H9 (cell line): Measurements from ENCODE around the gene KIRREL3. TPM values are rescaled to one million over a fixed set of nuclear protein-coding genes. Genes with fewer than 3 reads are reported as not detected.

Source experiments
- DNase-seq: peaks from one replicate; pipeline ENCODE4 v3.0.0-alpha.2; 2017
- H2AFZ ChIP-seq: one replicate; pipeline ENCODE4 v1.6.1; 2013; ENCODE audit warnings: mild to moderate bottlenecking, low read length, control low read depth, moderate library complexity
- H2AK5ac ChIP-seq: 2 replicates; pipeline ENCODE4 v1.6.1; 2013; ENCODE audit warnings: low read length, control low read depth, mixed read lengths; ENCODE audit not compliant: insufficient read length
- H2BK120ac ChIP-seq: one replicate; pipeline ENCODE4 v1.6.1; 2013; ENCODE audit warnings: low read depth, mild to moderate bottlenecking, low read length, control low read depth, inconsistent platforms; ENCODE audit not compliant: poor library complexity, severe bottlenecking
- H2BK12ac ChIP-seq: 2 replicates; pipeline ENCODE4 v1.6.1; 2013; ENCODE audit warnings: low read length, control low read depth, mixed read lengths, low read depth; ENCODE audit not compliant: insufficient read length
- H2BK15ac ChIP-seq: 2 replicates; pipeline ENCODE4 v1.6.1; 2013; ENCODE audit warnings: low read depth, low read length, control low read depth
- H2BK20ac ChIP-seq: one replicate; pipeline ENCODE4 v1.6.1; 2013; ENCODE audit warnings: low read depth, mild to moderate bottlenecking, low read length, control low read depth, inconsistent platforms; ENCODE audit not compliant: poor library complexity, severe bottlenecking
- H2BK5ac ChIP-seq: 2 replicates; pipeline ENCODE4 v1.6.1; 2013; ENCODE audit warnings: low read length, control low read depth, mixed read lengths; ENCODE audit not compliant: insufficient read length
- H3K14ac ChIP-seq: 2 replicates; pipeline ENCODE4 v1.6.1; 2013; ENCODE audit warnings: low read length, control low read depth; ENCODE audit not compliant: insufficient read depth
- H3K18ac ChIP-seq: 2 replicates; pipeline ENCODE4 v1.6.1; 2013; ENCODE audit warnings: low read depth, mild to moderate bottlenecking, mixed read lengths, low read length, control low read depth; ENCODE audit not compliant: insufficient read length
- H3K23ac ChIP-seq: 2 replicates; pipeline ENCODE4 v1.6.1; 2013; ENCODE audit warnings: low read length, control low read depth, mixed read lengths, low read depth; ENCODE audit not compliant: insufficient read length
- H3K23me2 ChIP-seq: 2 replicates; pipeline ENCODE4 v1.6.1; 2013; ENCODE audit warnings: low read depth, mild to moderate bottlenecking, mixed read lengths, low read length, control low read depth; ENCODE audit not compliant: insufficient read length, poor library complexity, severe bottlenecking
- H3K27ac ChIP-seq: 2 replicates; pipeline ENCODE4 v1.5.1; 2013; ENCODE audit warnings: low read length, control low read depth, mixed read lengths, low read depth; ENCODE audit not compliant: insufficient read length
- H3K27me3 ChIP-seq: 2 replicates; pipeline ENCODE4 v1.6.1; 2013; ENCODE audit warnings: low read length, control low read depth, inconsistent platforms; ENCODE audit not compliant: insufficient read depth
- H3K4ac ChIP-seq: 2 replicates; pipeline ENCODE4 v1.6.1; 2013; ENCODE audit warnings: low read depth, mild to moderate bottlenecking, control low read depth, inconsistent platforms, low read length, moderate library complexity
- H3K4me1 ChIP-seq: 2 replicates; pipeline ENCODE4 v1.6.1; 2013; ENCODE audit warnings: low read length, control low read depth, inconsistent platforms; ENCODE audit not compliant: insufficient read depth
- H3K4me2 ChIP-seq: 2 replicates; pipeline ENCODE4 v1.6.1; 2013; ENCODE audit warnings: low read length, control low read depth, mixed read lengths; ENCODE audit not compliant: insufficient read length, insufficient read depth
- H3K56ac ChIP-seq: 2 replicates; pipeline ENCODE4 v1.6.1; 2013; ENCODE audit warnings: low read depth, mild to moderate bottlenecking, mixed read lengths, low read length, control low read depth; ENCODE audit not compliant: insufficient read length
- H3K79me1 ChIP-seq: 2 replicates; pipeline ENCODE4 v1.6.1; 2013; ENCODE audit warnings: low read depth, mild to moderate bottlenecking, moderate library complexity, low read length, control low read depth, inconsistent platforms; ENCODE audit not compliant: insufficient read depth, poor library complexity, severe bottlenecking
- H3K79me2 ChIP-seq: 2 replicates; pipeline ENCODE4 v1.6.1; 2013; ENCODE audit warnings: low read length, control low read depth, inconsistent platforms; ENCODE audit not compliant: insufficient read depth
- H3K9ac ChIP-seq: 2 replicates; pipeline ENCODE4 v1.6.1; 2013; ENCODE audit warnings: low read length, control low read depth, mixed read lengths; ENCODE audit not compliant: insufficient read length; ENCODE audit errors: extremely low read depth
- H3K9me3 ChIP-seq: one replicate; pipeline ENCODE4 v1.6.1; 2013; ENCODE audit warnings: low read depth, low read length, inconsistent platforms; ENCODE audit not compliant: control insufficient read depth
- H3T11ph ChIP-seq: one replicate; pipeline ENCODE4 v1.6.1; 2013; ENCODE audit warnings: mild to moderate bottlenecking, low read length, control low read depth, inconsistent platforms
- H4K20me1 ChIP-seq: one replicate; pipeline ENCODE4 v1.6.1; 2013; ENCODE audit not compliant: control insufficient read depth, insufficient read length, insufficient read depth
- H4K5ac ChIP-seq: 2 replicates; pipeline ENCODE4 v1.6.1; 2013; ENCODE audit warnings: low read depth, mild to moderate bottlenecking, mixed read lengths, low read length, control low read depth; ENCODE audit not compliant: insufficient read length
- H4K8ac ChIP-seq: replicated peaks from 2 replicates; pipeline ENCODE4 v1.6.1; 2013; ENCODE audit warnings: low read length, control low read depth, mixed read lengths, low read depth; ENCODE audit not compliant: insufficient read length
- H4K91ac ChIP-seq: 2 replicates; pipeline ENCODE4 v1.6.1; 2013; ENCODE audit warnings: low read depth, mild to moderate bottlenecking, moderate library complexity, mixed read lengths, low read length, control low read depth; ENCODE audit not compliant: insufficient read length
- H3K27ac Mint-ChIP-seq, 3 experiments: 2 replicates in 2 of 3; 3 replicates in 1 of 3; pipeline ENCODE4 v1.8.0; 2020 to 2021; ENCODE audit warnings: mixed read lengths in 3 of 3, mild to moderate bottlenecking in 1 of 3, moderate library complexity in 1 of 3
- H3K27me3 Mint-ChIP-seq: 2 replicates; pipeline ENCODE4 v1.8.0; 2021; ENCODE audit warnings: low read depth, mild to moderate bottlenecking, moderate library complexity, mixed read lengths
- H3K36me3 Mint-ChIP-seq, 3 experiments: 2 replicates in 2 of 3; 3 replicates in 1 of 3; pipeline ENCODE4 v1.8.0; 2020 to 2021; ENCODE audit warnings: low read depth in 3 of 3, mixed read lengths in 3 of 3; ENCODE audit not compliant: insufficient read depth in 1 of 3
- H3K4me1 Mint-ChIP-seq, 2 experiments: 2 replicates each; pipeline ENCODE4 v1.8.0; 2020; ENCODE audit warnings: mixed read lengths in 2 of 2
- H3K4me3 Mint-ChIP-seq, 2 experiments: 2 replicates in 1 of 2; 3 replicates in 1 of 2; pipeline ENCODE4 v1.8.0; 2020 to 2021; ENCODE audit warnings: mild to moderate bottlenecking in 2 of 2, mixed read lengths in 2 of 2, moderate library complexity in 1 of 2
- H3K9me3 Mint-ChIP-seq, 2 experiments: 2 replicates in 1 of 2; 3 replicates in 1 of 2; pipeline ENCODE4 v1.8.0; 2020; ENCODE audit warnings: mild to moderate bottlenecking in 2 of 2, mixed read lengths in 2 of 2, moderate library complexity in 1 of 2
- WGBS: extraction: QIAGEN DNeasy Blood & Tissue Kit; methylation state at CpG from one replicate; pipeline ENCODE4 v1.1.7; 2013; ENCODE audit warnings: missing lambda C conversion rate, low lambda C conversion rate, mixed read lengths; ENCODE audit not compliant: insufficient read length; ENCODE audit errors: extremely low coverage; 5-methylcytosine and 5-hydroxymethylcytosine counted together
- total RNA-seq: library from RNA; stranded (reverse); gene quantifications from 2 replicates; pipeline ENCODE4 v1.2.1, GENCODE V29; 2021
- TF ChIP-seq, protein P1 (sequence below): fragments of 200-600 bp; sonication (generic); conservative IDR thresholded peaks from 3 replicates; pipeline ENCODE4 v1.8.0; 2021; ENCODE audit warnings: antibody characterized with exemption, mild to moderate bottlenecking

KIRREL3 gene
- total RNA-seq, 1 experiment from 2014 or later = 0.17 TPM

DNA sequence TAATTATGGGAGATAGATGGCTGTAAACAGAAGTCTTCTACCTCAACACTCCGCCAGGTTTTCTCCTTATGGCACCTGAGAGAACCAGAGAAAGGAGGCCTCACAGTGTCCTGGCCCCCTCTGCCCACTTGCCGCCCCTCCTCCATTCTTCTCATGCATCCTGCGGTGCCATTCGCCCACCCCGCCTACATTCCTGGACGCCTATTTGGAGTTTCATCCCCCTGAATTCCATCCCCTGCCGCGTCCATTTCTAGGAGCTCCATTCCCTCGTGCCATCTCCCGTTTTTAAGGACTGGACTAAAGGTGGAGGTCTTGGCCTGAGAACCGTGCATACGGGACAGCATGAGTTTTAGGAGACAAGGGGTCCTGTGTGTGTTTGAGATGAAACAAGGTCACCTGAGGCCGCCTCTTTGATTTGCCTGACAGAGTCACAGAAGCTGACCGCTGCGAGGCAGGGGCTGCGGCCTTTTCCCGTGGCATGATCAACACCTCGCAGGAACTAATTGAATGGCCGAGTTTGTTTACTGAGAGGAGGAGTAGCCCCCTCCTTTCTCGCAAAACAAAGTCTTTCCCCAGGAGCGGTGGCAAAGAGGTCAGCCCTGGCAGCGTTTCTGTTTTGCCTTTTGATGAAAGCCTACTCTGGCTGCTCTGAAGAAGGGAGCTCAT lies 398.9 kb downstream of the KIRREL3 start:
- Mint-ChIP-seq H3K36me3 (peaks cover 0 to 3% (median 0%) of the 10 kb centered on the region in 3 experiments; a peak in 3 of 7 replicates), H3K4me1 (peaks cover 33 to 55% of the 10 kb centered on the region in 2 experiments), H3K27ac (peak overlapping the region; percentile 57 to 92 (median 74); a peak in 4 of 7 replicates), H3K27me3 (peaks cover 52% of the 10 kb centered on the region), H3K9me3 (peaks cover 2 to 5% of the 10 kb centered on the region in 2 experiments; a peak in 3 of 5 replicates), H3K4me3 (peak overlapping the region in 1 of 2 experiments; percentile 30; a peak in 3 of 5 replicates)
- Histone ChIP-seq H4K20me1 (no peaks in the 10 kb centered on the region), H2BK120ac (no peak overlapping the region), H3K56ac (no peak overlapping the region), H4K91ac (no peak overlapping the region), H2AFZ (no peak overlapping the region), H3K23me2 (peaks cover 3% of the 10 kb centered on the region), H2AK5ac (no peak overlapping the region), H3K9me3 (no peaks in the 10 kb centered on the region), H3K79me2 (no peaks in the 10 kb centered on the region), H2BK20ac (no peak overlapping the region), H2BK12ac (no peak overlapping the region), H3K18ac (no peak overlapping the region), H3K9ac (no peak overlapping the region), H3T11ph (no peak overlapping the region), H4K5ac (no peak overlapping the region), H3K4me2 (no peak overlapping the region), H2BK5ac (no peak overlapping the region), H3K4me1 (peaks cover 4% of the 10 kb centered on the region; the same call in 1 of the 2 replicates), H3K27ac (no peak overlapping the region), H3K27me3 (no peaks in the 10 kb centered on the region), H4K8ac (no peak overlapping the region), H3K4ac (no peak overlapping the region), H3K14ac (no peak overlapping the region), H3K79me1 (no peaks in the 10 kb centered on the region), H3K23ac (no peak overlapping the region), H2BK15ac (no peak overlapping the region)
- no peak for DNase-seq
- no CpG with 5 or more reads among the region's 22 CpGs for WGBS
- TF ChIP-seq, protein P1, sequence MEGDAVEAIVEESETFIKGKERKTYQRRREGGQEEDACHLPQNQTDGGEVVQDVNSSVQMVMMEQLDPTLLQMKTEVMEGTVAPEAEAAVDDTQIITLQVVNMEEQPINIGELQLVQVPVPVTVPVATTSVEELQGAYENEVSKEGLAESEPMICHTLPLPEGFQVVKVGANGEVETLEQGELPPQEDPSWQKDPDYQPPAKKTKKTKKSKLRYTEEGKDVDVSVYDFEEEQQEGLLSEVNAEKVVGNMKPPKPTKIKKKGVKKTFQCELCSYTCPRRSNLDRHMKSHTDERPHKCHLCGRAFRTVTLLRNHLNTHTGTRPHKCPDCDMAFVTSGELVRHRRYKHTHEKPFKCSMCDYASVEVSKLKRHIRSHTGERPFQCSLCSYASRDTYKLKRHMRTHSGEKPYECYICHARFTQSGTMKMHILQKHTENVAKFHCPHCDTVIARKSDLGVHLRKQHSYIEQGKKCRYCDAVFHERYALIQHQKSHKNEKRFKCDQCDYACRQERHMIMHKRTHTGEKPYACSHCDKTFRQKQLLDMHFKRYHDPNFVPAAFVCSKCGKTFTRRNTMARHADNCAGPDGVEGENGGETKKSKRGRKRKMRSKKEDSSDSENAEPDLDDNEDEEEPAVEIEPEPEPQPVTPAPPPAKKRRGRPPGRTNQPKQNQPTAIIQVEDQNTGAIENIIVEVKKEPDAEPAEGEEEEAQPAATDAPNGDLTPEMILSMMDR = no peak
